Measurements from ENCODE around the gene TTC22. TPM values are rescaled to one million over a fixed set of nuclear protein-coding genes. Genes with fewer than 3 reads are reported as not detected.

The TTC22 gene
- total RNA-seq, 1 donor from 2014 or later = not detected

DNA sequence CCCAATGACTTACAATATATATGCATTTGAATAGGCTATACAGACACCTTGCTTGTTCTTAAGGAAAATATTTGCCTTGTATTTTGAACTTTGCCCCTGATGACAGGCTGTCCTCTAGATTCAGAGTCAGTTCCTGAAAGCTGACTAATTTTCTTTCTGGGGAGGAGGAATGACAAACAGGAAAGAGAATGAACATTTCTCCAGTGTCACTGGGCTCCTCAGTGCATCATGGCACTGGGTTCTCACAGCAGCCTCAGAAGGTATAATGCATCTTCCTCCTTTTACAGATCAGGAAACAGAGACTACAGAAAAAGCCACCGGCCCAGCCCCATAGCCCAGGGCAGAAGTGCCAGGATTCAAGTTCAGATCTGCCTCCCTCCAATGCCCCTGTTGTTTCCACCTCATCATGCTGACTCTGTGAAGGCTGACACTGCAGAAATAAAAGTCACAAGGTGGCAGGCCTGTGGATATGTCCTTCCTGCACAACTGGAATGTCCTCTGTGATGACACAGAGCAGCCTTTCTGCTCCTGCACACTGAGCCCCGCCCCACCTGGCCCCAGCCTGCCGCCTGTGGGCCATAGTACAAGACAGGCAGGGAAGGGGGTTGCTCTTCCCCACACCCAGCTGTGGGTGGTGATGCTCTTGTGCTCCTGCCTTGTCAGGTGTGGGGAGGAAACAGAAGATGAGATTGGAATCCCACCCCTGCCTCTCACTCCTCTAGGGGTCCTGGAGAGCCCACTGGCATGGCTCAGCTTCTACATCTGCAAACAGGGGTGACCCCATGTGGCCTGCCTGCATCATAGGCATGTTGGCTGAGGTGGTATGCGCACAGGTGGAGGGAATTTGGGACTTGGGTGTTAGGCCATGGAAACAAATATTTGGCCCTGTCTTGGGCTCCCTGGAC is 6.4 kb downstream of the TTC22 start:
- no peak overlapping the region for H3K4me3 Mint-ChIP-seq (ENCODE audit: unreplicated experiment)
- peaks cover 1% of the 10 kb centered on the region for H3K9me3 Mint-ChIP-seq (ENCODE audit: unreplicated experiment)
- peaks cover under 1% of the 10 kb centered on the region for H3K4me1 Mint-ChIP-seq (ENCODE audit: low read depth, unreplicated experiment)
- peaks cover 8% of the 10 kb centered on the region for H3K27me3 Mint-ChIP-seq (ENCODE audit: unreplicated experiment)
- TF ChIP-seq, protein P1, sequence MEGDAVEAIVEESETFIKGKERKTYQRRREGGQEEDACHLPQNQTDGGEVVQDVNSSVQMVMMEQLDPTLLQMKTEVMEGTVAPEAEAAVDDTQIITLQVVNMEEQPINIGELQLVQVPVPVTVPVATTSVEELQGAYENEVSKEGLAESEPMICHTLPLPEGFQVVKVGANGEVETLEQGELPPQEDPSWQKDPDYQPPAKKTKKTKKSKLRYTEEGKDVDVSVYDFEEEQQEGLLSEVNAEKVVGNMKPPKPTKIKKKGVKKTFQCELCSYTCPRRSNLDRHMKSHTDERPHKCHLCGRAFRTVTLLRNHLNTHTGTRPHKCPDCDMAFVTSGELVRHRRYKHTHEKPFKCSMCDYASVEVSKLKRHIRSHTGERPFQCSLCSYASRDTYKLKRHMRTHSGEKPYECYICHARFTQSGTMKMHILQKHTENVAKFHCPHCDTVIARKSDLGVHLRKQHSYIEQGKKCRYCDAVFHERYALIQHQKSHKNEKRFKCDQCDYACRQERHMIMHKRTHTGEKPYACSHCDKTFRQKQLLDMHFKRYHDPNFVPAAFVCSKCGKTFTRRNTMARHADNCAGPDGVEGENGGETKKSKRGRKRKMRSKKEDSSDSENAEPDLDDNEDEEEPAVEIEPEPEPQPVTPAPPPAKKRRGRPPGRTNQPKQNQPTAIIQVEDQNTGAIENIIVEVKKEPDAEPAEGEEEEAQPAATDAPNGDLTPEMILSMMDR (IDR thresholded peaks at IDR 0.05; ENCODE audit: partially characterized antibody, unreplicated experiment) = no peak
- no peak overlapping the region for H3K27ac Mint-ChIP-seq (ENCODE audit: unreplicated experiment)
- H3K36me3 Mint-ChIP-seq (ENCODE audit: unreplicated experiment) = no peaks in the 10 kb centered on the region
- DNase-seq = no peak

- DNase-seq = no peak
- H3K9me3 Mint-ChIP-seq (ENCODE audit: unreplicated experiment) = peaks cover 1% of the 10 kb centered on the region
- TF ChIP-seq, protein P1 (IDR thresholded peaks at IDR 0.05; ENCODE audit: partially characterized antibody, unreplicated experiment) = no peak
- peaks cover 3% of the 10 kb centered on the region for H3K4me1 Mint-ChIP-seq (ENCODE audit: low read depth, unreplicated experiment)
- H3K27ac Mint-ChIP-seq (ENCODE audit: unreplicated experiment) = peak overlapping the region; percentile 38
- no peak overlapping the region for H3K4me3 Mint-ChIP-seq (ENCODE audit: unreplicated experiment)
- H3K36me3 Mint-ChIP-seq (ENCODE audit: unreplicated experiment) = no peaks in the 10 kb centered on the region
- H3K27me3 Mint-ChIP-seq (ENCODE audit: unreplicated experiment) = peaks cover 14% of the 10 kb centered on the region
These were observed 8.3 kb downstream of the TTC22 start for GRCh38 chr1:54792686-54793282.

DNA sequence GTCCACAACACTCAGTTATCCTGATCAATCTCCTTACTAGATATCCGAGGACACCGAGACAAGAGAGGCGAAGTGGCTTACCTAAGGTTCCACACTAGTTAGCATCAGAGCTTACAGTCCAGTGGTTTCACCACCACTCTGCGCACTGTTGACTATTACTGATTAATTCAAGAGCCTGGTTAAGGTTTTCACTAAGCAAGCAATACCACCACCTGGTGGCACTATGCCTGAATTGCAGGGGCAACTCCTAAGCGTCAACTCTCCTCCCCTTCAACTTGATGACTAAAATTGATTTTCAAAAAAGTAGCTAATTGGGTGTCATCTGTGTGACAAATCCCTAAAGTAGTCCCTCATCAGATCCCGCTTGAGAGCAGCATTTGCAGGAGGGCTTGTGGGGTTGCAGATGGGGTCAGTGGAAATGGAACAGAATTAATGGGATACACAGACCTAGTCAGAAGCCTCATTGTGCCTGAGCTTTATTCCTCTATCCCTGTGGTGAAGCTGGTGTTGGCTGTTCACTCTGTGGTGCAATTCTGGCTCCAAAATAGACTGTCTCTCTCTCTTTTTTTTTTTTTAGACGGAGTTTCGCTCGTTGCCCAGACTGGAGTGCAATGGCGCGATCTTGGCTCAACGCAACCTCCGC is 9.1 kb downstream of the TTC22 start:
- DNase-seq = peak; percentile 85
- peaks cover 3% of the 10 kb centered on the region for H3K4me1 Mint-ChIP-seq (ENCODE audit: low read depth, unreplicated experiment)

GRCh38 chr1:54788459-54788858 is 12.7 kb downstream of the TTC22 start:
- Mint-ChIP-seq H3K27me3 (ENCODE audit: unreplicated experiment) (peaks cover 9% of the 10 kb centered on the region), H3K9me3 (ENCODE audit: unreplicated experiment) (peaks cover 4% of the 10 kb centered on the region), H3K27ac (ENCODE audit: unreplicated experiment) (no peak overlapping the region), H3K4me1 (ENCODE audit: low read depth, unreplicated experiment) (peaks cover 3% of the 10 kb centered on the region), H3K4me3 (ENCODE audit: unreplicated experiment) (no peak overlapping the region), H3K36me3 (ENCODE audit: unreplicated experiment) (no peaks in the 10 kb centered on the region)
- TF ChIP-seq, protein P1 (IDR thresholded peaks at IDR 0.05; ENCODE audit: partially characterized antibody, unreplicated experiment) = no peak
- no peak for DNase-seq

More for the DNA sequence above, 9.1 kb downstream of the TTC22 start:
- Mint-ChIP-seq H3K4me3 (ENCODE audit: unreplicated experiment) (no peak overlapping the region), H3K9me3 (ENCODE audit: unreplicated experiment) (peaks cover 3% of the 10 kb centered on the region), H3K36me3 (ENCODE audit: unreplicated experiment) (no peaks in the 10 kb centered on the region), H3K27me3 (ENCODE audit: unreplicated experiment) (peaks cover 10% of the 10 kb centered on the region), H3K27ac (ENCODE audit: unreplicated experiment) (peak overlapping the region; percentile 38)
- TF ChIP-seq, protein P1 (IDR thresholded peaks at IDR 0.05; ENCODE audit: partially characterized antibody, unreplicated experiment) = peak; percentile 95
